Epithelial cell of proximal tubule (primary cell): ENCODE data around the gene PTPN7. TPM values are rescaled to one million over a fixed set of nuclear protein-coding genes. Genes with fewer than 3 reads are reported as not detected.
"Not testable (repeated sequence)": the region's sequence is repeated elsewhere in the genome, so short reads cannot be mapped to it uniquely, and the experiment has no call there.

Experiments used
- DNase-seq: peaks from one replicate; pipeline ENCODE4 v3.0.0-alpha.2; 2011; ENCODE audit warnings: low read depth
- H3K4me3 ChIP-seq: 2 replicates; pipeline ENCODE4 v1.5.1; 2011; ENCODE audit warnings: low read depth, mild to moderate bottlenecking, low read length
- total RNA-seq: library from RNA; depleted of rRNA; stranded (reverse); fragments of >200 nt; gene quantifications from 2 replicates; pipeline ENCODE4 v1.2.3, GENCODE V29; 2015
- TF ChIP-seq, protein P1 (sequence below): conservative IDR thresholded peaks from 2 replicates; pipeline ENCODE4 v1.5.1; 2012; ENCODE audit warnings: low read depth, mild to moderate bottlenecking, low read length

The PTPN7 gene
- total RNA-seq, 1 donor from 2014 or later, result 0.06 TPM

DNA sequence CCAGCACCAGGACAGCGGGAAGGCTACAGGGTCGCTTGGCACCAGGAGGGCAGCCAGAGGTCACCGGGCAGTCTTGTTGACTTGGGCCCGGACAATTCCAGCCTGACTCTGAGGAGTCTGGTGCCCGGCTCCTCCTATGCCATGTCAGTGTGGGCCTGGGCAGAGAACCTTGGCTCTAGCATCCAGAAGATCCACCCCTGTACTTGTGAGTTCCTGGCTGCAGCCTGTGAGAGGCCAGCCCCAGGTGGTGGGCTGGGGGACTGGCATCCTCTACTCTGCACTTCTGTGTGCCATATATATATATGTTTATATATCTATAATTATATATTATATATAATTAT is 11.6 kb upstream of the PTPN7 start:
- no peak overlapping the region for H3K4me3 ChIP-seq
- DNase-seq, result no peak
- TF ChIP-seq, protein P1, sequence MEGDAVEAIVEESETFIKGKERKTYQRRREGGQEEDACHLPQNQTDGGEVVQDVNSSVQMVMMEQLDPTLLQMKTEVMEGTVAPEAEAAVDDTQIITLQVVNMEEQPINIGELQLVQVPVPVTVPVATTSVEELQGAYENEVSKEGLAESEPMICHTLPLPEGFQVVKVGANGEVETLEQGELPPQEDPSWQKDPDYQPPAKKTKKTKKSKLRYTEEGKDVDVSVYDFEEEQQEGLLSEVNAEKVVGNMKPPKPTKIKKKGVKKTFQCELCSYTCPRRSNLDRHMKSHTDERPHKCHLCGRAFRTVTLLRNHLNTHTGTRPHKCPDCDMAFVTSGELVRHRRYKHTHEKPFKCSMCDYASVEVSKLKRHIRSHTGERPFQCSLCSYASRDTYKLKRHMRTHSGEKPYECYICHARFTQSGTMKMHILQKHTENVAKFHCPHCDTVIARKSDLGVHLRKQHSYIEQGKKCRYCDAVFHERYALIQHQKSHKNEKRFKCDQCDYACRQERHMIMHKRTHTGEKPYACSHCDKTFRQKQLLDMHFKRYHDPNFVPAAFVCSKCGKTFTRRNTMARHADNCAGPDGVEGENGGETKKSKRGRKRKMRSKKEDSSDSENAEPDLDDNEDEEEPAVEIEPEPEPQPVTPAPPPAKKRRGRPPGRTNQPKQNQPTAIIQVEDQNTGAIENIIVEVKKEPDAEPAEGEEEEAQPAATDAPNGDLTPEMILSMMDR, result no peak

DNA sequence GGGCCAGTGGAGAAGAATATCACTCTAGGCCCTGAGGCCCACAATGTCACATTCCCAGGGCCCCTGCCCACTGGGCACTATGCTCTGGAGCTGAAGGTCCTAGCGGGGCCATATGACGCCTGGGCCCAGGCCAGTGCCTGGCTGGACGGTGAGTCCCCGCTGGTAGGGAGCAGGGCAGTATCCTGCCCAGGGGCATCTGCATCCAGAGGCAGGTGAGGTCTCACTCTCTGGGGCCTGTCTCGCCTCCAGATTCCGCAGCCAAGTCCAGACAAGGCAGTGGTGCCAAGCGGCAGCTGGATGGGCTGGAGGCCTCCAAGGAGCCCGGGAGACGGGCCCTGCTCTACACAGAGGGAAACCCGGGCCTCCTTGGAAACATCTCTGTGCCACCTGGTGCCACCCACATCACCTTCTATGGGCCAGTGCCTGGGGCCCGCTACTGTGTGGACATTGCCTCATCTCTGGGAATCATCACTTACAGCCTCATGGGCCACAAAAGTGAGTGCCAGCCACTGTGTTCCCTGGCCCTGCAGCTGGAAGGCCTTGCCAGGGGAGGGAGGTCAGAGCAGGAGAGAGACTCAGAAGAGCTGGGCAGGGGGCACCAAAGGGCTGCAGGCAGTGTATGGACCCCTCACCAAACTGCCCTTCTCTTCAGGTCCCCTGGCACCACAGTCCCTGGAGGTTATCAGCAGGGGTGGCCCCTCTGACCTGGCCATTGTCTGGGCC is 11.1 kb upstream of the PTPN7 start:
- no peak for DNase-seq
- TF ChIP-seq, protein P1, result no peak
- no peak overlapping the region for H3K4me3 ChIP-seq

DNA sequence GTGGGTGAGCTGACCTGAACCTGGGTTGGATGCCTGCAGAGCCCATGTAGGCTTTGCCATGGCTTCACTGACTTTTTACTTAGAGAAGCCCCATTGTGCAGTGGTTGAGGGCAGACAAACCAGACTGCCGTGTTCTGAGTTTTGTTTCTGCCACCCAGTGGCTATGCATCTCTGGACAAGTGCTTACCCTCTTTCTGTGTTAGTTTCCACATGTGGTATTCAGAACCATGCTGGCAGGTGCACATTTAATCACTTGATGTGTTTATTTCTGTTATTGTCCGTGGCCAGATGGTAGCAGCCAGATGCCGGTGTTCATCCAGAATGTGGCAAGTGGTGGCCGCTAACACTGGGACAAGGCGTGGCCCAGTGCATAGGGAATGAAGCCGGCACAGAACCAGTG is 10.3 kb upstream of the PTPN7 start:
- DNase-seq, result no peak
- H3K4me3 ChIP-seq, result no peak overlapping the region
- TF ChIP-seq, protein P1, result no peak

DNA sequence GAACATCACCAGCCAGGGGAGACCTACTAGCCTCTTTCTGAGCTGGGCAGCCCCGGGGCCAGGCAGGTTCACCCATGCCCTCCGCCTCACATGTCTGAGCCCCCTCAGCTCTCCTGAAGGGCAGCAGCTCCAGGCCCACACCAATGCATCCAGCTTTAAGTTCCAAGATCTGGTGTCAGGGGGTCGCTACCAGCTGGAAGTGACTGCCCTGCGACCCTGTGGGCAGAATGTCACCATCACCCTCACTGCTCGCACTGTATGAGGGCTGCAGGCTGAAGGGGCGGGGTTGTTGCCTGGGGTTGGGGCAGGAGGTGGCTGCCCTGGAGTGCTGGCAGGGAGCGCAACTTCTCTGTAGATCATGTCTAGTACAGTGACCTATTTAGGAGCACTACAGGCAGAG is 8.5 kb upstream of the PTPN7 start:
- H3K4me3 ChIP-seq, result no peak overlapping the region
- no peak for DNase-seq
- TF ChIP-seq, protein P1, result no peak

DNA sequence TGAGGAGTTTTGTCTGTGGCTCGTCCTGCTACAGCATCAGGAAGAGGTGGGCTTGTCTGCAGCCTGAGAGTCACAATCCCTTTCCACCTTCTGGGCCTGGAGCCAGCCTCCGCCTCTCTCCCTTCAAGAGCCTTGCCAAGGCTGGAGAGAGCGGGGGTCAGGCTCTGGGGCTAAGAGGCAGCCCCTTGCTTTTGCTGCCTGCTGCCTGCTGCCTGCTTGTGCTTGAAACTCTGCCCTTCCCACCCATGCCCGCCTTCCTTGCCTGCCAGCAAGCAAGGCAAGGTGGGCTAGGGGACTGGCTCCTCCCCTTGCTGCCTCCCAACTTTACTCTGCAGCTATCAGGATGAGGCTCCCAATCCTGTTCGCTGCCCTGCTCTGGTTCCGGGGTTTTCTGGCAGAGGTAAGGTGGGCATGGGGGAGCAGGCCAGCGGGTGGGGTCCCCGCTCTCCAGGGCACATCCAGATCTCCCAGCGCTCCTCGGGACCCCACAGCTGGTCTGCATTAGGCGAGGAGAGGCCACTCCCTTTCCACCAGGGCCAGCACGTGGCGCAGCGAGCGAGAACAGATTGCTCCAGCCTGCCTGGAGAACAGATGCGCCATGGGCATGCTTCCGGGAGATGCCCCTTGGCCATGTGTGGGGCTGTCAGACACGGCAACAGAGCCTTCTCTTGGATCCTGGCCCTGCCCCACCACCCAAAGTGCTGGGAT is 7.5 kb upstream of the PTPN7 start:
- TF ChIP-seq, protein P1, result no peak
- H3K4me3 ChIP-seq, result no peak overlapping the region
- DNase-seq, result no peak

DNA sequence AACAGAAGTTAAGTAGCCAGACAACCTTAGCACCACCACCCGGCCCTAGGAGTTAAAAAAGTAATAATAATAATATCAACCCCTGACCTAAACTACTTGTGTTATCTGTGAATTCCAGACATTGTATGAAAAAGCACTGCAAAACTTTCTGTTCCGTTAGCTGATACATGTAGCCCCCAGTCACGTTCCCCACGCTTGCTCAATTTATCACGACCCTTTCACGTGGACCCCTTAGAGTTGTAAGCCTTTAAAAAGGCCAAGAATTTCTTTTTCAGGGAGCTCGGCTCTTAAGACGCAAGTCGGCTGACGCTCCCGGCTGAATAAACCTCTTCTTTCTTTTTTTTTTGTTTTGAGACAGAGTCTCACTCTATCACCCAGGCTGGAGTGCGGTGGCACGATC is 6.7 kb upstream of the PTPN7 start:
- not testable (repeated sequence) for DNase-seq, H3K4me3 ChIP-seq

DNA sequence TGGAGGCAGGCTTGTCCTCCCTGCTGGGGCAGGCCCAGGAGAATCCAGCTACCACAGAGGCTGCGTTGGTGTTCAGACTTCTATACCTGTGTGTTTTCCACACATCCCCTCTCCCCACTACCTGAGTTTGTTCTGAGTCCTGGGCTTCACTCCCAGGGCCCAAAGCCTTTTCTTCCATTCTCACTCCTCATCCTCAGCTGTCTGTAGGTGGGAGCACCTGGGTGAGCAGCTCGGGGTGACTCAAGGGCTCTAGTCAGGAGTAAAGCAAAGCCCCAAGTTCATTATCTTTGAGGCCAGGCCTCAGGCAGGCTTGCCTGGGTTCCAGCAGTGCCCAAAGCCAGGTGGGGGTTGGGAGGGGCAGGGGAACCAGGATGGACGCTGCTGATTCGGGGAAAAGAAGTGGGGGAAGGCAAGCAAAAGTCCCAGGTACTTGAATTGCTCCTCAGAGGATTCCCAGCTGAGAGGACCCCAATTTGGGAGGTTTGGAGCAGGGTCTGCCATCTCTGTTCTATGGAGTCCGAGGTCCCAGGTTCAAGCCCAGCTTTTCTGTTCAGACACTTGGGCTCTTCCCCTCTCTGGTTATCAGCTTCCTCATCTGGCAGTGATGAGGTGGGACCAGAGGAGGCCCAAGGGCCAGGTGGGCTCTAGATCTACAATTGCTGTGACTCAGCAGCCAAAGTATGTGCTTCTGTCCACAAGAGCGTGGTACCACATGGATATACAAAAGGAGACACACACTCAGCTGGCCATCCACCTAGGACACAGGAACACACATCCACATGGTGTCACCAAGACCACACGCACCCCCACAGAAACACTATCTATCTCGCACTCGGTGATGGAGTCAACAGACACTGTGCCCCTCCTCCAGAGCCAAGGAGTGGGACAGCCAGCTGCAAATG is 5.8 kb upstream of the PTPN7 start:
- TF ChIP-seq, protein P1, result no peak
- DNase-seq, result no peak
- H3K4me3 ChIP-seq, result no peak overlapping the region
